Endometrial microvascular endothelial cells (primary cell): ENCODE measurements around the gene CLCA2. TPM values are rescaled to one million over a fixed set of nuclear protein-coding genes. Genes with fewer than 3 reads are reported as not detected.

Experiments
- in situ Hi-C: cut with HindIII; loops from 2 replicates; pipeline ENCODE4 v1.10.0; 2017; ENCODE audit warnings: low sequenced_read_pairs, low pct_unique_long_range_greater_than_20kb; ENCODE audit errors: inconsistent ontology term
- total RNA-seq: library from RNA; depleted of rRNA; stranded (reverse); fragments of >200 nt; gene quantifications from one replicate; pipeline ENCODE4 v1.2.3, GENCODE V29; 2015; ENCODE audit errors: inconsistent ontology term

CLCA2 gene
- total RNA-seq, 1 donor from 2014 or later: not detected

- in situ Hi-C loops: no loop called here
Measured at GRCh38 chr1:86466109-86466844, 42.3 kb downstream of the CLCA2 start.

- in situ Hi-C loops: no loop called here
Measured at GRCh38 chr1:86466986-86467385, 43.0 kb downstream of the CLCA2 start.

- in situ Hi-C loops: no loop called here
Measured at GRCh38 chr1:86468501-86468977, 44.6 kb downstream of the CLCA2 start, which contains the start of gene CLCA1. CLCA1 (plus strand) TSS chr1:86468927; CDS start chr1:86468972, 45 bp downstream.

- in situ Hi-C loops: no loop called here
Measured at GRCh38 chr1:86470859-86471258, 46.9 kb downstream of the CLCA2 start.

- in situ Hi-C loops: no loop called here
Measured at GRCh38 chr1:86471291-86471690, 47.3 kb downstream of the CLCA2 start.

GRCh38 chr1:86472152-86472551 lies 48.2 kb downstream of the CLCA2 start:
- in situ Hi-C loops: no loop called here

- in situ Hi-C loops: no loop called here
Measured at GRCh38 chr1:86472767-86473166, 48.8 kb downstream of the CLCA2 start.

- in situ Hi-C loops: no loop called here
Measured at GRCh38 chr1:86477256-86477655, 53.3 kb downstream of the CLCA2 start.

GRCh38 chr1:86477682-86478081 lies 53.7 kb downstream of the CLCA2 start:
- in situ Hi-C loops: no loop called here

GRCh38 chr1:86478416-86479156 lies 54.6 kb downstream of the CLCA2 start:
- in situ Hi-C loops: no loop called here

GRCh38 chr1:86481966-86482365 lies 58.0 kb downstream of the CLCA2 start:
- in situ Hi-C loops: no loop called here

GRCh38 chr1:86487131-86487810 lies 63.3 kb downstream of the CLCA2 start:
- in situ Hi-C loops: no loop called here

GRCh38 chr1:86487811-86488141 lies 63.8 kb downstream of the CLCA2 start:
- in situ Hi-C loops: no loop called here

- in situ Hi-C loops: no loop called here
Measured at GRCh38 chr1:86489242-86489878, 65.4 kb downstream of the CLCA2 start.

- in situ Hi-C loops: no loop called here
Measured at GRCh38 chr1:86491171-86491950, 67.4 kb downstream of the CLCA2 start.

- in situ Hi-C loops: no loop called here
Measured at GRCh38 chr1:86498281-86498680, 74.3 kb downstream of the CLCA2 start.

GRCh38 chr1:86499987-86500593 lies 76.1 kb downstream of the CLCA2 start:
- in situ Hi-C loops: loop anchor here (25.0 kb wide), 1 partner anchor 187 kb away; no protein-coding TSS in a partner anchor

GRCh38 chr1:86500714-86501113 lies 76.7 kb downstream of the CLCA2 start:
- in situ Hi-C loops: loop anchor here (25.0 kb wide), 1 partner anchor 187 kb away; no protein-coding TSS in a partner anchor
